MG63 (cell line): Measurements from ENCODE around the gene FOXF2. TPM values are rescaled to one million over a fixed set of nuclear protein-coding genes. Genes with fewer than 3 reads are reported as not detected.
A peak's percentile ranks its signal among the peaks of the same experiment; 100 is the strongest.

Experiments
- DNase-seq: peaks from one replicate; pipeline ENCODE4 v3.0.0-alpha.2; 2020
- H3K27me3 ChIP-seq: fragments of 250-450 bp; sonication (Bioruptor Pico); 2 replicates; pipeline ENCODE4 v1.5.1; 2020; ENCODE audit warnings: mild to moderate bottlenecking, moderate library complexity
- H3K36me3 ChIP-seq: fragments of 250-450 bp; sonication (Bioruptor Pico); 2 replicates; pipeline ENCODE4 v1.5.1; 2020; ENCODE audit warnings: mild to moderate bottlenecking, moderate library complexity
- H3K4me3 ChIP-seq: fragments of 250-450 bp; sonication (Bioruptor Pico); 2 replicates; pipeline ENCODE4 v1.5.1; 2020; ENCODE audit warnings: mild to moderate bottlenecking, moderate library complexity
- H3K9me3 ChIP-seq: fragments of 250-450 bp; sonication (Bioruptor Pico); 2 replicates; pipeline ENCODE4 v1.5.1; 2020; ENCODE audit warnings: mild to moderate bottlenecking, moderate library complexity
- total RNA-seq: library from RNA; depleted of rRNA; stranded (reverse); fragments of >200 nt; shearing (Covaris generic); gene quantifications from 2 replicates; pipeline ENCODE4 v1.2.3, GENCODE V29; 2014; ENCODE audit warnings: low replicate concordance

Gene FOXF2
- total RNA-seq, 1 experiment from 2014 or later: 2.0 TPM

- H3K27me3 ChIP-seq: no peaks in the 10 kb centered on the region
- DNase-seq: no peak
- H3K9me3 ChIP-seq: no peaks in the 10 kb centered on the region
- no peaks in the 10 kb centered on the region for H3K36me3 ChIP-seq
- H3K4me3 ChIP-seq: no peak overlapping the region
Observed at GRCh38 chr6:1416191-1416760, 26.9 kb downstream of the FOXF2 start.

GRCh38 chr6:1416820-1417219 lies 27.4 kb downstream of the FOXF2 start:
- H3K9me3 ChIP-seq: no peaks in the 10 kb centered on the region
- H3K36me3 ChIP-seq: no peaks in the 10 kb centered on the region
- H3K4me3 ChIP-seq: no peak overlapping the region
- no peaks in the 10 kb centered on the region for H3K27me3 ChIP-seq
- no peak for DNase-seq

GRCh38 chr6:1417718-1418117 lies 28.3 kb downstream of the FOXF2 start:
- no peaks in the 10 kb centered on the region for H3K9me3 ChIP-seq
- no peaks in the 10 kb centered on the region for H3K36me3 ChIP-seq
- no peaks in the 10 kb centered on the region for H3K27me3 ChIP-seq
- no peak for DNase-seq
- H3K4me3 ChIP-seq: no peak overlapping the region

- no peaks in the 10 kb centered on the region for H3K27me3 ChIP-seq
- no peaks in the 10 kb centered on the region for H3K9me3 ChIP-seq
- no peak for DNase-seq
- no peaks in the 10 kb centered on the region for H3K36me3 ChIP-seq
- no peak overlapping the region for H3K4me3 ChIP-seq
Observed at GRCh38 chr6:1418471-1419191, 29.3 kb downstream of the FOXF2 start.

- Histone ChIP-seq H3K36me3 (no peaks in the 10 kb centered on the region), H3K9me3 (no peaks in the 10 kb centered on the region), H3K27me3 (no peaks in the 10 kb centered on the region), H3K4me3 (no peak overlapping the region)
- DNase-seq: no peak
Observed at GRCh38 chr6:1420382-1420781, 31.0 kb downstream of the FOXF2 start.

- H3K27me3 ChIP-seq: no peaks in the 10 kb centered on the region
- no peaks in the 10 kb centered on the region for H3K36me3 ChIP-seq
- H3K9me3 ChIP-seq: no peaks in the 10 kb centered on the region
- no peak overlapping the region for H3K4me3 ChIP-seq
- no peak for DNase-seq
Observed at GRCh38 chr6:1422290-1422689, 32.9 kb downstream of the FOXF2 start.

- Histone ChIP-seq H3K36me3 (no peaks in the 10 kb centered on the region), H3K27me3 (no peaks in the 10 kb centered on the region), H3K4me3 (no peak overlapping the region), H3K9me3 (no peaks in the 10 kb centered on the region)
- DNase-seq: no peak
Observed at GRCh38 chr6:1423578-1423977, 34.2 kb downstream of the FOXF2 start.

- no peak overlapping the region for H3K4me3 ChIP-seq
- no peaks in the 10 kb centered on the region for H3K9me3 ChIP-seq
- H3K27me3 ChIP-seq: no peaks in the 10 kb centered on the region
- no peaks in the 10 kb centered on the region for H3K36me3 ChIP-seq
- DNase-seq: peak; percentile 48
Observed at GRCh38 chr6:1424306-1424927, 35.0 kb downstream of the FOXF2 start.

GRCh38 chr6:1426416-1426815 lies 37.0 kb downstream of the FOXF2 start:
- Histone ChIP-seq H3K27me3 (no peaks in the 10 kb centered on the region), H3K9me3 (no peaks in the 10 kb centered on the region), H3K4me3 (no peak overlapping the region), H3K36me3 (no peaks in the 10 kb centered on the region)
- DNase-seq: no peak

GRCh38 chr6:1435806-1436205 lies 46.4 kb downstream of the FOXF2 start:
- no peak for DNase-seq
- no peak overlapping the region for H3K4me3 ChIP-seq
- H3K36me3 ChIP-seq: no peaks in the 10 kb centered on the region
- no peaks in the 10 kb centered on the region for H3K27me3 ChIP-seq
- H3K9me3 ChIP-seq: no peaks in the 10 kb centered on the region

- H3K9me3 ChIP-seq: no peaks in the 10 kb centered on the region
- no peaks in the 10 kb centered on the region for H3K36me3 ChIP-seq
- DNase-seq: peak; percentile 39
- H3K4me3 ChIP-seq: no peak overlapping the region
- no peaks in the 10 kb centered on the region for H3K27me3 ChIP-seq
Observed at GRCh38 chr6:1436334-1437306, 47.2 kb downstream of the FOXF2 start.

GRCh38 chr6:1437553-1438406 lies 48.4 kb downstream of the FOXF2 start:
- DNase-seq: no peak
- Histone ChIP-seq H3K36me3 (no peaks in the 10 kb centered on the region), H3K4me3 (no peak overlapping the region), H3K9me3 (no peaks in the 10 kb centered on the region), H3K27me3 (no peaks in the 10 kb centered on the region)

GRCh38 chr6:1438471-1438881 lies 49.1 kb downstream of the FOXF2 start:
- DNase-seq: no peak
- Histone ChIP-seq H3K36me3 (no peaks in the 10 kb centered on the region), H3K27me3 (no peaks in the 10 kb centered on the region), H3K4me3 (no peak overlapping the region), H3K9me3 (no peaks in the 10 kb centered on the region)

GRCh38 chr6:1439349-1439748 lies 50.0 kb downstream of the FOXF2 start:
- H3K27me3 ChIP-seq: no peaks in the 10 kb centered on the region
- DNase-seq: no peak
- no peaks in the 10 kb centered on the region for H3K36me3 ChIP-seq
- no peak overlapping the region for H3K4me3 ChIP-seq
- no peaks in the 10 kb centered on the region for H3K9me3 ChIP-seq

- no peak for DNase-seq
- H3K4me3 ChIP-seq: no peak overlapping the region
- no peaks in the 10 kb centered on the region for H3K36me3 ChIP-seq
- H3K9me3 ChIP-seq: no peaks in the 10 kb centered on the region
- H3K27me3 ChIP-seq: no peaks in the 10 kb centered on the region
Observed at GRCh38 chr6:1442929-1443328, 53.6 kb downstream of the FOXF2 start.
